A549 (cell line): Measurements from ENCODE around the gene MST1. TPM values are rescaled to one million over a fixed set of nuclear protein-coding genes. Genes with fewer than 3 reads are reported as not detected.

Source experiments
- ATAC-seq, 2 experiments: fragments of 200-7000 bp in 1 of 2; fragments of >200 bp in 1 of 2; cut with Nextera tagmentation in 1 of 2; cut with Tn5 transposase in 1 of 2; 3 replicates each; pipeline versions ENCODE4 v1.8.0 to v1.9.1; 2018 to 2020; ENCODE audit warnings: mild to moderate bottlenecking in 1 of 2, moderate library complexity in 1 of 2
- CTCF ChIA-PET: fragments of 300-600 bp; sonication (Branson Sonifier 250); formaldehyde crosslinking; extraction: SDS; loops from one replicate; lab custom pipeline; 2021; ENCODE audit warnings: antibody characterized with exemption, inconsistent platforms; lab: Yijun Ruan, JAX
- POLR2A ChIA-PET: fragments of 350-600 bp; formaldehyde crosslinking; extraction: SDS; loops from one replicate; lab custom pipeline; 2021; ENCODE audit warnings: antibody characterized with exemption, inconsistent platforms; lab: Yijun Ruan, JAX
- DNase-seq, 2 experiments: peaks; one replicate each; pipeline versions ENCODE4 v3.0.0 to v3.0.0-alpha.2; 2011 to 2016; ENCODE audit warnings: low read depth in 1 of 2, low spot score in 1 of 2
- FAIRE-seq: peaks from 2 replicates; lab custom pipeline; 2011; peaks lifted over from hg19 to GRCh38; lab: Jason Lieb, UNC
- H3K27ac ChIP-seq, 2 experiments: fragments of >200 bp; sonication (Bioruptor Twin); formaldehyde crosslinking; 3 replicates each; pipeline ENCODE4 v1.5.1; 2016 to 2017
- H3K4me1 ChIP-seq: fragments of >200 bp; sonication (Bioruptor Twin); formaldehyde crosslinking; 3 replicates; pipeline ENCODE4 v1.6.1; 2016
- H3K4me2 ChIP-seq: fragments of >200 bp; sonication (Bioruptor Twin); formaldehyde crosslinking; 3 replicates; pipeline ENCODE4 v1.6.1; 2016
- H3K4me3 ChIP-seq: fragments of >200 bp; sonication (Bioruptor Twin); formaldehyde crosslinking; 3 replicates; pipeline ENCODE4 v1.5.1; 2016
- H3K9me3 ChIP-seq: fragments of >200 bp; sonication (Bioruptor Twin); formaldehyde crosslinking; 3 replicates; pipeline ENCODE4 v1.6.1; 2016
- ATOH8 ChIP-seq: fragments of 250-450 bp; sonication (Bioruptor Pico); IDR thresholded peaks from 2 replicates; pipeline ENCODE4 v1.5.0; 2020; ENCODE audit warnings: low read depth, mild to moderate bottlenecking, moderate library complexity
- CBX2 ChIP-seq: fragments of 200-600 bp; sonication (generic); IDR thresholded peaks from 2 replicates; pipeline ENCODE4 v1.6.1; 2016; ENCODE audit warnings: low read depth, mild to moderate bottlenecking, borderline replicate concordance
- CBX8 ChIP-seq: fragments of 200-600 bp; sonication (generic); IDR thresholded peaks from 2 replicates; pipeline ENCODE4 v1.6.1; 2016
- CHD4 ChIP-seq: fragments of 200-600 bp; sonication (generic); IDR thresholded peaks from 2 replicates; pipeline ENCODE4 v1.6.1; 2016; ENCODE audit warnings: antibody characterized with exemption, mild to moderate bottlenecking, borderline replicate concordance
- EHF ChIP-seq: fragments of 250-450 bp; sonication (Bioruptor Pico); IDR thresholded peaks from 2 replicates; pipeline ENCODE4 v1.5.0; 2020; ENCODE audit warnings: mild to moderate bottlenecking
- EHMT2 ChIP-seq: fragments of 200-600 bp; sonication (generic); IDR thresholded peaks from 2 replicates; pipeline ENCODE4 v1.6.1; 2016; ENCODE audit warnings: antibody characterized with exemption, low read depth, mild to moderate bottlenecking, moderate library complexity
- FOSL2 ChIP-seq, 2 experiments: fragments of 450-650 bp in 1 of 2; fragments of >200 bp in 1 of 2; sonication (Bioruptor Twin) in 1 of 2; formaldehyde crosslinking; IDR thresholded peaks; 2 replicates each; pipeline versions ENCODE4 v1.5.0 to v1.6.1; 2016 to 2020; ENCODE audit warnings: mild to moderate bottlenecking in 1 of 2, moderate library complexity in 1 of 2
- HEYL ChIP-seq: fragments of 250-450 bp; sonication (Bioruptor Pico); IDR thresholded peaks from 2 replicates; pipeline ENCODE4 v1.8.0; 2021; ENCODE audit warnings: mild to moderate bottlenecking, moderate library complexity
- HMGXB4 ChIP-seq: fragments of 250-450 bp; sonication (Bioruptor Pico); IDR thresholded peaks from 2 replicates; pipeline ENCODE4 v1.5.0; 2021; ENCODE audit warnings: mild to moderate bottlenecking, moderate library complexity, borderline replicate concordance
- KDM5A ChIP-seq: fragments of 200-600 bp; sonication (generic); IDR thresholded peaks from 2 replicates; pipeline ENCODE4 v1.6.1; 2016; ENCODE audit warnings: antibody characterized with exemption, mild to moderate bottlenecking
- MAX ChIP-seq: IDR thresholded peaks from 2 replicates; pipeline ENCODE4 v1.6.1; 2012
- MAZ ChIP-seq: fragments of 150-350 bp; IDR thresholded peaks from 2 replicates; pipeline ENCODE4 v1.6.1; 2014; ENCODE audit warnings: antibody characterized with exemption, low read depth, low read length, borderline replicate concordance
- NFE2L2 ChIP-seq: fragments of 150-350 bp; conservative IDR thresholded peaks from 2 replicates; pipeline ENCODE4 v1.6.1; 2014; ENCODE audit warnings: low read length
- NR3C1 ChIP-seq: fragments of >200 bp; sonication (Bioruptor Twin); formaldehyde crosslinking; IDR thresholded peaks from 3 replicates; pipeline ENCODE4 v1.6.1; 2017
- PBX3 ChIP-seq: IDR thresholded peaks from 2 replicates; pipeline ENCODE4 v1.6.1; 2012
- PHF8 ChIP-seq: fragments of 200-600 bp; sonication (generic); IDR thresholded peaks from 2 replicates; pipeline ENCODE4 v1.6.1; 2016; ENCODE audit warnings: low read depth, mild to moderate bottlenecking, antibody characterized with exemption, moderate library complexity, borderline replicate concordance
- REST ChIP-seq: fragments of 200-600 bp; sonication (generic); IDR thresholded peaks from 2 replicates; pipeline ENCODE4 v1.6.1; 2016; ENCODE audit warnings: antibody characterized with exemption, mild to moderate bottlenecking, moderate library complexity
- RFX5 ChIP-seq: fragments of 450-650 bp; IDR thresholded peaks from 2 replicates; pipeline ENCODE4 v1.7.1; 2014; ENCODE audit warnings: antibody characterized with exemption, mild to moderate bottlenecking, moderate library complexity
- RNF2 ChIP-seq: fragments of 200-600 bp; sonication (generic); IDR thresholded peaks from 2 replicates; pipeline ENCODE4 v1.6.1; 2016; ENCODE audit warnings: low read depth, mild to moderate bottlenecking, antibody characterized with exemption, moderate library complexity, borderline replicate concordance
- SMC3 ChIP-seq: fragments of >200 bp; sonication (Bioruptor Twin); formaldehyde crosslinking; IDR thresholded peaks from 3 replicates; pipeline ENCODE4 v1.6.1; 2018; ENCODE audit warnings: inconsistent platforms
- SREBF2 ChIP-seq: fragments of 450-650 bp; IDR thresholded peaks from 2 replicates; pipeline ENCODE4 v1.6.1; 2014; ENCODE audit warnings: mild to moderate bottlenecking, moderate library complexity
- ZFP36 ChIP-seq: fragments of 450-650 bp; IDR thresholded peaks from 2 replicates; pipeline ENCODE4 v1.6.1; 2014; ENCODE audit warnings: borderline replicate concordance; ENCODE audit not compliant: partially characterized antibody
- ZSCAN20 ChIP-seq: fragments of 250-450 bp; sonication (Bioruptor Pico); IDR thresholded peaks from 2 replicates; pipeline ENCODE4 v1.8.0; 2022; ENCODE audit warnings: mild to moderate bottlenecking, moderate library complexity
- WGBS: methylation state at CpG from one replicate; pipeline ENCODE4 v1.1.6; 2017; ENCODE audit errors: missing lambda C conversion rate; 5-methylcytosine and 5-hydroxymethylcytosine counted together
- polyA plus RNA-seq, 4 experiments: library from polyadenylated mRNA; depleted of rRNA in 3 of 4; stranded (reverse); fragments of >200 nt; fragmentation: RNase III in 1 of 4; extraction: RNeasy Plus Mini Kit Qiagen cat#74134 plus additional on column Dnase treatment in 1 of 4; gene quantifications; 2 replicates in 3 of 4; 3 replicates in 1 of 4; pipeline ENCODE4 v1.2.3, GENCODE V29; 2011 to 2017
- TF ChIP-seq, protein P1 (sequence below): fragments of >200 bp; sonication (Bioruptor Twin); formaldehyde crosslinking; IDR thresholded peaks from 3 replicates; pipeline ENCODE4 v1.5.1; 2016
- TF ChIP-seq, protein P2 (sequence below): fragments of >200 bp; sonication (Bioruptor Twin); formaldehyde crosslinking; IDR thresholded peaks from 2 replicates; pipeline ENCODE4 v1.6.1; 2016

Gene MST1
- polyA plus RNA-seq, 2 of the 4 experiments (the other 2 are of a cell fraction) = 3.6 to 4.9 TPM

DNA sequence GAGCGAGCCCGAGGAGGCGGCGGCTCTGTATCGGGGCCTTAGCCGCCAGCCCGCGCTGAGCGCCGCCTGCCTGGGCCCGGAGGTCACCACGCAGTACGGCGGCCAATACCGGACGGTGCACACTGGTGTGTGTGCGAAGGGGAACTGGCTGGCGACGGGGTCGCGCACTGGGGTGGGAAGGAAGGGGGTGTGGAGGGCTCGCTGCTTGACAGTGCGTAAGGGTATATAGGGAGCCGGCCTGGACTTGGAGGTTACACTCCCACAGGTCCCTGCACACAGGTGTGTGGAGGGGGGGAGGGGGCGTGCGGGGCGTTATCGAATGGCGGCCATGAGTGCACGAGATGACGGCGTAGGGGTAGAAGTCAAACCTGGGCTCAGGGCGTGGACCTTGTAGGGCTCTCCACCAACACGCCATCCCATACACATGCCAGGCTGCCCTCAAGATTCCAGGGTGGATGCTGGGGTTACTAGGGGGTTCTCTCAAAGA, 14.7 kb downstream of the MST1 start:
- no peak for FAIRE-seq
- Histone ChIP-seq H3K27ac (peak overlapping the region; percentile 91 to 97), H3K4me2 (peak overlapping the region; percentile 100)
- no peak for TF ChIP-seq HMGXB4
- 0 out of 2 replicates have a peak, but pooled peaks have one; percentile 7 for TF ChIP-seq MAX
- no peak for TF ChIP-seq FOSL2 (IDR thresholded peaks at IDR 0.05)
- no peak for TF ChIP-seq FOSL2 (CRISPR knock-in tag; IDR thresholded peaks at IDR 0.05)
- TF ChIP-seq NR3C1 = no peak
- 0 out of 2 replicates have a peak, but pooled peaks have one; percentile 2 for TF ChIP-seq PHF8
- TF ChIP-seq RFX5 = no peak
- TF ChIP-seq SMC3 = no peak
- TF ChIP-seq ATOH8 (CRISPR knock-in tag) = no peak
- TF ChIP-seq MAZ = no peak
- TF ChIP-seq, all 56 proteins: peak for 2
- Histone ChIP-seq H3K9me3 (no peaks in the 10 kb centered on the region), H3K4me3 (peak overlapping the region; percentile 99), H3K4me1 (peaks cover 13% of the 10 kb centered on the region)
- POLR2A ChIA-PET = no interaction called here
- DNase-seq (no peak), ATAC-seq (peak; percentile 45 to 65)
- WGBS = 4% methylated on average over 5 of the region's 34 CpGs
- CTCF ChIA-PET = interaction anchor here (1.5 kb wide), 1 partner anchor 11 kb away, joined by 3 read pairs; no protein-coding TSS in a partner anchor

DNA sequence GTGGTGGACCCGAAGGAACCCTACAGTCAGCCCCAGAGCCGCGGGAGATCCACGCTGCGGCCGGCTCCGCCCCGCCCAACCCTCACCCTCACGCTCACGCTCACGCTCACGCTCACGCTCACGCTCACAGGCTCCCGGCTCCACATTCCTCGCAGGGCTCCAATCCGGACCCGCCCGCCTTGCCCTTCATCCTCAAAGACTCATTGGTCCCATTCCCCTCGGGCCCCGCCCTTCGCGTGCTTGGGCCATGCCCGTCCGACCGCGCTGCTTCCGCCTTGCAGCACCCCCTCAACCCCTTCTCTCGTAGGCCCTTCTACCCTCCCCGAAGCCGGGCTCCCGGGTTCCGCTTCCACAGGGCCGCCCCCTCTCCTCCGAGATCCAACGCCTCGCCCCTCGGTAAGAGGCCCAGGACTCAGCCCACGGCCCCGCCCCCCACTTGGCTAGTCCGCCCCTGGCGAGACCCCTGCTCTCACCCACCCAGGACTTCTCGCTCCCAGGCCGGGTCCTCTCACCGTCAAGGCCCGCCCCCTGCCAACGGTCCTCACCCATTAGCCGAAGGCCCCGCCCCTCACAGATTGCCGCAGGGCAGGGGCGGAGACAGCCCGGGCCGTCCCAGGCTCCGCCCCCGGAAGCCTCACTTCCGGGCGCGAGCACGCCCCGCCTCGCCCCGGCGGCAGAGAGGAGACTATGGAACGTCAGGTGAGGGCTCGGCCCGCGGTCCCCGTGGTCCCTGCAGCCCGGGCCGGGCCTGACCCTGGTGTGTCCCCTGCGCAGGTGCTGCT, 15.4 kb downstream of the MST1 start, which contains the start of gene APEH:
TSS of gene APEH (plus strand) at position 637 of the 782 bp plus-strand sequence. CDS start at position 688, 51 bp downstream.
- whole genome bisulfite sequencing = 1% methylated on average over 16 of the region's 71 CpGs
- peak within 1 kb of the TSS; percentile 100 for H3K4me2 ChIP-seq
- FAIRE-seq (no peak), ATAC-seq (peak; percentile 88 to 92), DNase-seq (peak; percentile 90 to 98)
- peak within 1 kb of the TSS; percentile 91 to 97 for H3K27ac ChIP-seq
- H3K9me3 ChIP-seq = no peaks in the 10 kb centered on the region
- H3K4me3 ChIP-seq = peak within 1 kb of the TSS; percentile 99
- H3K4me1 ChIP-seq = peaks cover 19% of the 10 kb centered on the region
- CTCF ChIA-PET = interaction anchor here (2.9 to 5.4 kb wide), 2 partner anchors 127 to 136 kb away, joined by 19 to 210 read pairs; no protein-coding TSS in a partner anchor
- POLR2A ChIA-PET = interaction anchor here (1.1 kb wide), 1 partner anchor 134 kb away, joined by 4 read pairs; no protein-coding TSS in a partner anchor
- TF ChIP-seq RNF2 = no peak
- no peak for TF ChIP-seq KDM5A
- no peak for TF ChIP-seq CBX2
- no peak for TF ChIP-seq HEYL (CRISPR knock-in tag)
- TF ChIP-seq EHMT2 = no peak
- 0 out of 2 replicates have a peak, but pooled peaks have one; percentile 30 for TF ChIP-seq EHF
- no peak for TF ChIP-seq ZFP36
- TF ChIP-seq CBX8 = no peak
- no peak for TF ChIP-seq NFE2L2
- TF ChIP-seq, protein P1, sequence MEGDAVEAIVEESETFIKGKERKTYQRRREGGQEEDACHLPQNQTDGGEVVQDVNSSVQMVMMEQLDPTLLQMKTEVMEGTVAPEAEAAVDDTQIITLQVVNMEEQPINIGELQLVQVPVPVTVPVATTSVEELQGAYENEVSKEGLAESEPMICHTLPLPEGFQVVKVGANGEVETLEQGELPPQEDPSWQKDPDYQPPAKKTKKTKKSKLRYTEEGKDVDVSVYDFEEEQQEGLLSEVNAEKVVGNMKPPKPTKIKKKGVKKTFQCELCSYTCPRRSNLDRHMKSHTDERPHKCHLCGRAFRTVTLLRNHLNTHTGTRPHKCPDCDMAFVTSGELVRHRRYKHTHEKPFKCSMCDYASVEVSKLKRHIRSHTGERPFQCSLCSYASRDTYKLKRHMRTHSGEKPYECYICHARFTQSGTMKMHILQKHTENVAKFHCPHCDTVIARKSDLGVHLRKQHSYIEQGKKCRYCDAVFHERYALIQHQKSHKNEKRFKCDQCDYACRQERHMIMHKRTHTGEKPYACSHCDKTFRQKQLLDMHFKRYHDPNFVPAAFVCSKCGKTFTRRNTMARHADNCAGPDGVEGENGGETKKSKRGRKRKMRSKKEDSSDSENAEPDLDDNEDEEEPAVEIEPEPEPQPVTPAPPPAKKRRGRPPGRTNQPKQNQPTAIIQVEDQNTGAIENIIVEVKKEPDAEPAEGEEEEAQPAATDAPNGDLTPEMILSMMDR = no peak
- TF ChIP-seq PBX3 = no peak
- TF ChIP-seq CHD4 = no peak
- TF ChIP-seq REST = no peak
- TF ChIP-seq SREBF2 = no peak
- TF ChIP-seq, protein P2, sequence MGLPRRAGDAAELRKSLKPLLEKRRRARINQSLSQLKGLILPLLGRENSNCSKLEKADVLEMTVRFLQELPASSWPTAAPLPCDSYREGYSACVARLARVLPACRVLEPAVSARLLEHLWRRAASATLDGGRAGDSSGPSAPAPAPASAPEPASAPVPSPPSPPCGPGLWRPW = no peak
- peak; percentile 67; the same call in 1 of the 2 replicates for TF ChIP-seq PHF8
- no peak for TF ChIP-seq ZSCAN20 (CRISPR knock-in tag)
